Suprapubic skin (tissue), 4 donors: ENCODE data around the gene CDC42EP1.

Experiments
- EP300 ChIP-seq: sonication (generic); formaldehyde crosslinking; IDR thresholded peaks from one replicate; pipeline ENCODE4 v1.6.1; 2017; ENCODE audit warnings: antibody characterized with exemption
- POLR2AphosphoS5 ChIP-seq, 3 donors: sonication (generic); formaldehyde crosslinking; IDR thresholded peaks; one replicate each; pipeline ENCODE4 v1.6.1; 2017; ENCODE audit warnings: antibody characterized with exemption in 3 of 3

- TF ChIP-seq EP300 (no peak), POLR2AphosphoS5 (IDR thresholded peaks at IDR 0.05) (no peak)
Observed at GRCh38 chr22:37533995-37534394, 26.3 kb upstream of the CDC42EP1 start.
